Osteoblast (primary cell): ENCODE measurements around the gene FIZ1. TPM values are rescaled to one million over a fixed set of nuclear protein-coding genes. Genes with fewer than 3 reads are reported as not detected.
A peak's percentile ranks its signal among the peaks of the same experiment; 100 is the strongest.

Experiments used
- DNase-seq: peaks from one replicate; pipeline ENCODE4 v3.0.0; 2011; ENCODE audit warnings: low spot score, mixed read lengths; ENCODE audit not compliant: insufficient read length; ENCODE audit errors: missing footprints
- H2AFZ ChIP-seq: 2 replicates; pipeline ENCODE4 v1.6.0; 2011; ENCODE audit warnings: mild to moderate bottlenecking, low read length
- H3K27ac ChIP-seq: 2 replicates; pipeline ENCODE4 v1.5.1; 2011; ENCODE audit warnings: mild to moderate bottlenecking, low read depth, low read length, moderate library complexity
- H3K27me3 ChIP-seq: 2 replicates; pipeline ENCODE4 v1.6.0; 2012; ENCODE audit warnings: mild to moderate bottlenecking, control low read depth, inconsistent platforms, low read length, moderate library complexity; ENCODE audit not compliant: insufficient read depth
- H3K36me3 ChIP-seq: 2 replicates; pipeline ENCODE4 v1.5.1; 2011; ENCODE audit warnings: mild to moderate bottlenecking, low read length, control low read depth, moderate library complexity; ENCODE audit not compliant: insufficient read depth
- H3K4me1 ChIP-seq: 2 replicates; pipeline ENCODE4 v1.5.1; 2011; ENCODE audit warnings: mild to moderate bottlenecking, low read length, control low read depth, moderate library complexity; ENCODE audit not compliant: insufficient read depth
- H3K4me2 ChIP-seq: 2 replicates; pipeline ENCODE4 v1.6.0; 2011; ENCODE audit warnings: mild to moderate bottlenecking, low read length; ENCODE audit not compliant: insufficient read depth
- H3K4me3 ChIP-seq: fragments of 200-600 bp; sonication (generic); 3 replicates; pipeline ENCODE4 v1.5.1; 2012; ENCODE audit warnings: mild to moderate bottlenecking, low read length, inconsistent platforms; ENCODE audit not compliant: insufficient read depth
- H3K79me2 ChIP-seq: 2 replicates; pipeline ENCODE4 v1.6.0; 2012; ENCODE audit warnings: mild to moderate bottlenecking, low read length, control low read depth, inconsistent platforms; ENCODE audit not compliant: insufficient read depth
- H3K9me3 ChIP-seq: 2 replicates; pipeline ENCODE4 v1.5.1; 2011; ENCODE audit warnings: low read depth, low read length, control low read depth
- H4K20me1 ChIP-seq: 2 replicates; pipeline ENCODE4 v1.6.0; 2012; ENCODE audit warnings: mild to moderate bottlenecking, low read length, control low read depth; ENCODE audit not compliant: insufficient read depth
- CTCF ChIP-seq: IDR thresholded peaks from 2 replicates; pipeline ENCODE4 v1.5.1; 2011; ENCODE audit warnings: mild to moderate bottlenecking, low read depth, low read length, moderate library complexity; ENCODE audit errors: extremely low read depth
- total RNA-seq: library from RNA; depleted of rRNA; stranded (reverse); fragments of >200 nt; gene quantifications from 2 replicates; pipeline ENCODE4 v1.2.3, GENCODE V29; 2012

The FIZ1 gene
- total RNA-seq, 1 donor: 3.6 TPM

GRCh38 chr19:55640043-55640576 lies 40.8 kb upstream of the FIZ1 start:
- H3K4me3 ChIP-seq: peak overlapping the region; percentile 85
- H3K79me2 ChIP-seq: peaks cover 58% of the 10 kb centered on the region
- peaks cover 37% of the 10 kb centered on the region for H3K4me1 ChIP-seq
- H3K9me3 ChIP-seq: no peaks in the 10 kb centered on the region
- peak; percentile 54 for TF ChIP-seq CTCF
- peak overlapping the region; percentile 80 for H3K27ac ChIP-seq
- DNase-seq: peak; percentile 96
- no peaks in the 10 kb centered on the region for H3K27me3 ChIP-seq
- peaks cover 9% of the 10 kb centered on the region for H3K36me3 ChIP-seq
- peak overlapping the region; percentile 81 for H2AFZ ChIP-seq
- H4K20me1 ChIP-seq: peaks cover 7% of the 10 kb centered on the region
- peak overlapping the region; percentile 98 for H3K4me2 ChIP-seq

GRCh38 chr19:55638864-55639359 lies 39.6 kb upstream of the FIZ1 start:
- Histone ChIP-seq H2AFZ (no peak overlapping the region), H3K79me2 (peaks cover 51% of the 10 kb centered on the region), H4K20me1 (peaks cover 7% of the 10 kb centered on the region), H3K4me1 (peaks cover 28% of the 10 kb centered on the region), H3K9me3 (no peaks in the 10 kb centered on the region), H3K36me3 (no peaks in the 10 kb centered on the region), H3K4me2 (no peak overlapping the region), H3K27ac (no peak overlapping the region), H3K4me3 (no peak overlapping the region), H3K27me3 (no peaks in the 10 kb centered on the region)
- DNase-seq: peak; percentile 82
- peak; percentile 51 for TF ChIP-seq CTCF

- Histone ChIP-seq H3K36me3 (no peaks in the 10 kb centered on the region), H3K79me2 (peaks cover 45% of the 10 kb centered on the region), H3K4me2 (no peak overlapping the region), H3K4me3 (no peak overlapping the region), H3K27me3 (no peaks in the 10 kb centered on the region), H3K4me1 (peaks cover 21% of the 10 kb centered on the region), H2AFZ (no peak overlapping the region), H3K9me3 (no peaks in the 10 kb centered on the region), H3K27ac (no peak overlapping the region), H4K20me1 (peaks cover 7% of the 10 kb centered on the region)
- TF ChIP-seq CTCF: no peak
- DNase-seq: peak; percentile 11
Observed at GRCh38 chr19:55637534-55637933, 38.2 kb upstream of the FIZ1 start.

- Histone ChIP-seq H2AFZ (no peak overlapping the region), H4K20me1 (peaks cover 7% of the 10 kb centered on the region), H3K79me2 (peaks cover 45% of the 10 kb centered on the region), H3K4me2 (peak overlapping the region; percentile 93), H3K4me3 (peak overlapping the region; percentile 97), H3K36me3 (no peaks in the 10 kb centered on the region), H3K27ac (peak overlapping the region; percentile 99), H3K27me3 (no peaks in the 10 kb centered on the region), H3K9me3 (no peaks in the 10 kb centered on the region), H3K4me1 (peaks cover 21% of the 10 kb centered on the region)
- TF ChIP-seq CTCF: no peak
- peak; percentile 69 for DNase-seq
Observed at GRCh38 chr19:55636723-55637122, 37.4 kb upstream of the FIZ1 start.
